ENCODE measurements around the gene CGA. TPM values are rescaled to one million over a fixed set of nuclear protein-coding genes. Genes with fewer than 3 reads are reported as not detected.

The CGA gene
- total and polyA plus RNA-seq, 4 donors, result not detected

- no peak overlapping the region for H3K9ac ChIP-seq (ENCODE audit: insufficient read depth in 1 of 2, low read length in 2 of 2)
- no peak for DNase-seq
- H3K27me3 ChIP-seq (ENCODE audit: control insufficient read depth in 3 of 3, insufficient read depth in 3 of 3, low read length in 2 of 3), result no peaks in the 10 kb centered on the region
- no peak overlapping the region for H3K27ac ChIP-seq (ENCODE audit: low read depth in 1 of 2, low read length in 1 of 2)
- H3K4me1 ChIP-seq (ENCODE audit: control insufficient read depth in 5 of 5, insufficient read depth in 5 of 5, low read length in 5 of 5), result peaks cover 0 to 3% (median 0%) of the 10 kb centered on the region in 5 donors
- no peak for TF ChIP-seq CTCF (IDR thresholded peaks at IDR 0.05; ENCODE audit: control extremely low read depth, extremely low read depth)
- no peaks in the 10 kb centered on the region for H3K36me3 ChIP-seq (ENCODE audit: control insufficient read depth in 4 of 4, insufficient read depth in 4 of 4, low read length in 4 of 4)
- H3K9me3 ChIP-seq (ENCODE audit: control insufficient read depth in 4 of 4, insufficient read depth in 3 of 4, low read length in 3 of 4), result no peaks in the 10 kb centered on the region
- 84 to 89% methylated on average over 2 of the region's 2 CpGs for WGBS, 2 donors
- H3K4me3 ChIP-seq, result no peak overlapping the region
- ATAC-seq (ENCODE audit: insufficient read depth, low FRiP score), result no peak
These were observed 6.2 kb upstream of the CGA start for GRCh38 chr6:87101067-87101466.

- no peaks in the 10 kb centered on the region for H3K27me3 ChIP-seq (ENCODE audit: control insufficient read depth in 3 of 3, insufficient read depth in 3 of 3, low read length in 2 of 3)
- TF ChIP-seq CTCF (IDR thresholded peaks at IDR 0.05; ENCODE audit: control extremely low read depth, extremely low read depth), result no peak
- no peaks in the 10 kb centered on the region for H3K9me3 ChIP-seq (ENCODE audit: control insufficient read depth in 4 of 4, insufficient read depth in 3 of 4, low read length in 3 of 4)
- 80 to 91% methylated on average over 3 of the region's 3 CpGs for WGBS, 2 donors
- H3K27ac ChIP-seq (ENCODE audit: low read depth in 1 of 2, low read length in 1 of 2), result no peak overlapping the region
- DNase-seq (no peak), ATAC-seq (ENCODE audit: insufficient read depth, low FRiP score) (no peak)
- H3K9ac ChIP-seq (ENCODE audit: insufficient read depth in 1 of 2, low read length in 2 of 2), result no peak overlapping the region
- H3K4me1 ChIP-seq (ENCODE audit: control insufficient read depth in 5 of 5, insufficient read depth in 5 of 5, low read length in 5 of 5), result peaks cover 0 to 3% (median 0%) of the 10 kb centered on the region in 5 donors
- no peaks in the 10 kb centered on the region for H3K36me3 ChIP-seq (ENCODE audit: control insufficient read depth in 4 of 4, insufficient read depth in 4 of 4, low read length in 4 of 4)
- H3K4me3 ChIP-seq, result no peak overlapping the region
These were observed 5.3 kb upstream of the CGA start for GRCh38 chr6:87100216-87100615.

GRCh38 chr6:87099472-87099871 is 4.6 kb upstream of the CGA start:
- Histone ChIP-seq H3K36me3 (ENCODE audit: control insufficient read depth in 4 of 4, insufficient read depth in 4 of 4, low read length in 4 of 4) (no peaks in the 10 kb centered on the region), H3K9me3 (ENCODE audit: control insufficient read depth in 4 of 4, insufficient read depth in 3 of 4, low read length in 3 of 4) (no peaks in the 10 kb centered on the region), H3K27ac (ENCODE audit: low read depth in 1 of 2, low read length in 1 of 2) (no peak overlapping the region), H3K4me3 (no peak overlapping the region), H3K27me3 (ENCODE audit: control insufficient read depth in 3 of 3, insufficient read depth in 3 of 3, low read length in 2 of 3) (no peaks in the 10 kb centered on the region), H3K9ac (ENCODE audit: insufficient read depth in 1 of 2, low read length in 2 of 2) (no peak overlapping the region), H3K4me1 (ENCODE audit: control insufficient read depth in 5 of 5, insufficient read depth in 5 of 5, low read length in 5 of 5) (peaks cover 0 to 3% (median 0%) of the 10 kb centered on the region in 5 donors)
- no peak for DNase-seq
- no peak for TF ChIP-seq CTCF (IDR thresholded peaks at IDR 0.05; ENCODE audit: control extremely low read depth, extremely low read depth)
- no peak for ATAC-seq (ENCODE audit: insufficient read depth, low FRiP score)

- Histone ChIP-seq H3K27me3 (ENCODE audit: control insufficient read depth in 3 of 3, insufficient read depth in 3 of 3, low read length in 2 of 3) (no peaks in the 10 kb centered on the region), H3K27ac (ENCODE audit: low read depth in 1 of 2, low read length in 1 of 2) (no peak overlapping the region), H3K4me1 (ENCODE audit: control insufficient read depth in 5 of 5, insufficient read depth in 5 of 5, low read length in 5 of 5) (peaks cover 0 to 3% (median 0%) of the 10 kb centered on the region in 5 donors), H3K9me3 (ENCODE audit: control insufficient read depth in 4 of 4, insufficient read depth in 3 of 4, low read length in 3 of 4) (no peaks in the 10 kb centered on the region), H3K36me3 (ENCODE audit: control insufficient read depth in 4 of 4, insufficient read depth in 4 of 4, low read length in 4 of 4) (no peaks in the 10 kb centered on the region), H3K4me3 (no peak overlapping the region), H3K9ac (ENCODE audit: insufficient read depth in 1 of 2, low read length in 2 of 2) (no peak overlapping the region)
- 61 to 85% methylated on average over 1 of the region's 1 CpG for whole genome bisulfite sequencing, 2 donors
- no peak for DNase-seq
- TF ChIP-seq CTCF (IDR thresholded peaks at IDR 0.05; ENCODE audit: control extremely low read depth, extremely low read depth), result no peak
- ATAC-seq (ENCODE audit: insufficient read depth, low FRiP score), result no peak
These were observed 330 bp downstream of the CGA start for GRCh38 chr6:87094576-87094975.
